Measurements from ENCODE around the gene TOM1L2.
"Not testable (repeated sequence)": the region's sequence is repeated elsewhere in the genome, so short reads cannot be mapped to it uniquely, and the experiment has no call there.

Gene TOM1L2

GRCh38 chr17:17942846-17943245 is 29.4 kb downstream of the TOM1L2 start:
- no peak for DNase-seq

DNA sequence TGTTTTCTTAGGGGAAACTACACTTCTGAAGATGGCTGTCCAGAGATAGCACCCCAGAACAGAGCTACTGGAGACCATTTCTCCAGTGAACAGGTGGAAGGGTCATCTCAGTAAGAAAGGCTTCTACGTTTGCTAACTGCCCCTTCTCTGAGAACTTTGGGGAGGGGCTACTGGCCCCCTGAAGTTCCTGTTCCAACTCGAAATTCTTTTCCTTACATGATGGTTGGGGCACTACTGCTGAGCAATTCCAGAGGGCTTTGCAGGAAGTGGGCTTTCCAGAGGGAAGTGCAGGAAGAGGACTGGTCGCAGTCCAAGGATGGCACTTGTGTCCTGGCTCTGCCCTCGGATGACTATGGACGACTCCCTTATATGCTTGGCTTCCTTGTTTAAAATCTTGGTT is 31.2 kb downstream of the TOM1L2 start:
- DNase-seq: no peak

DNA sequence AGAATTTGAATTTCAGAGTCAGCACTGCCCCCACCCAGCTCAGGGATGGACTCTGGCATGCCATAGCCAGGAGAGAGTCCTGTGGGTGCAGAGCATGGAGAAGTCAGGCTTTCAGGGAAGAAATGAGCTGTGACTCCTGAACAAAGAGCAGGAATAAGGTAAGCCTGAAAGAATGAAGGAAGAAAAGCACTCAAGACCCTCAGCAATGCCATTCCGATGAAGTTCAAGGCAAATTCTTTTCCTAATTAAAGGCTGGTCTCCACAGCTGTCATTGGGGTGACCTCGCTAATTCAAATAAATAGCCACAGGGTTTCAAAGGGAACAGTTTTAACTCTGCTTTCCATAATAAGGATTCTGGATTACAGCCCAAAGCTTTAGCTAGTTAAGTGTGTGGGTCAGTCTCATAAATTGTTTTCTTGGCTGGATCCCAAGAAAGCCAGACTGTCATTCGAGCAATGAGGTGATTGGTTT is 31.7 kb downstream of the TOM1L2 start:
- DNase-seq: no peak

GRCh38 chr17:17939941-17940340 is 32.3 kb downstream of the TOM1L2 start:
- not testable (repeated sequence) for DNase-seq

GRCh38 chr17:17938388-17939107 is 33.7 kb downstream of the TOM1L2 start:
- no peak for DNase-seq

GRCh38 chr17:17937958-17938357 is 34.2 kb downstream of the TOM1L2 start:
- no peak for DNase-seq

DNA sequence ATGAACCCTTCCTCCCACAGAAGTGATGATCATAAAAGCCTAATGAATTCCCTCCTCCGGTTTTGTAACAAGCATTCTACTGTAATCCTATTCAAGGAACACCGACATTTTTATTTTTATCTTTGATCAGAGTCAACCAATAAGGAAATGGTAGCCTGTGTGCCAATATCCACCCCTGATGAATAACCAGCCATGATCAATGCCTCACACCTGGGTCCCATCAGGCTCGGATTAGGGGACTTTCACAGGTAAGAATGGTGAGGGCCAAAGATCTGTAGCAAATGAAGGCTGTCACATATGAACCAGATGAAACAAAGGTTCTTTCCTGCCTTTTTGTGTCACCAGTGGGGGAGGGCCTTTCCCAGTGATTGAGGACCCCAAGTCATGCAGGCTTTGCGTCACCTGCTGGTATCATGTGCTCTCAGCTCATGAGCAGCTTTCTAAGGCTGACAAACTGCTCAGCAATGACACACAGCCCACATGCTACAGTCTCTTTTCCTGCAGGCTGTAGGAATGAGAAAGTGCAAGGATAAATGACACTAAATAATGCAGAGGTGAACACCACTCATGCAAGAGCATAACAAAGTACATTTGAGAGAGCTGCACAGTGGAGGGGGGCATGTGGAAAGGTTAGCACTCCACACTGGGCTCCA is 34.9 kb downstream of the TOM1L2 start:
- DNase-seq: no peak

GRCh38 chr17:17935321-17936271 is 36.6 kb downstream of the TOM1L2 start:
- DNase-seq: no peak

GRCh38 chr17:17934806-17935205 is 37.4 kb downstream of the TOM1L2 start:
- no peak for DNase-seq

GRCh38 chr17:17934214-17934613 is 38.0 kb downstream of the TOM1L2 start:
- no peak for DNase-seq

DNA sequence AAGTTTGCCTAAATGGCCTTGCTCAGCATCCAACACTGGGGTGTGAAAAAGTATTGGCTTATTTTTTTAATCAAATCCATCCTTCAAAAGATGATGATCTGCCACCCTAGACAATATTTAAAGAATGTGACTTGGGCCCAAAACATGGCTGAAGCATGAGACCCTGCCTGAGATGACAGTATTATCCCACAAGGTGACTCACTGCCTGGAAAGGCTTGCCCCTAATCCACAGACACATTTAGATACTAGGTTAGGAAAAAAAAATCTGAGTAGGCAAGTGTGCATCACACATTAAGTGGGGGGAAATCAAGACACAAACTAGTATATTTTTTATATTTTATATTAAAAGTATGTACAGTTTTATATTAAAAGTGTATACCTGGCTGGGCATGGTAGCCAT is 38.4 kb downstream of the TOM1L2 start:
- no peak for DNase-seq

DNA sequence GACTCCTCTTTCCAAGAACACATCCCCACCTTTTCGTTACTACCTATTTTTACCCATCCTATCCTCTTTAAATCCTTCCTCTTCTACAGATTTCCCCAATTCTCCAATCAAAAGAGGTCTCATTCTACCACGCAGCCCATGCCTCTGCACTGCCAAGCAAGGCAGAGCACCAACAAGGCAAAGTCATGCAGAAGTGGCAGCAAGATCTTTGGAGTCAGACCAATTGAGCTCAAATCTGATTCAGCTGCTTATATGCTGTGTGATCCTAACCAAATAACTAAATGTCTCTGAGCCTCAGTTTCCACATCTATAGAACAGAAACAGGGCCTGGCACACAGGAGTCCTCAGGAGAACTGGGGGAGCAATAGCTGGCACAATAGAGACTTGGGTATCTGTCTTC is 41.0 kb downstream of the TOM1L2 start:
- no peak for DNase-seq

DNA sequence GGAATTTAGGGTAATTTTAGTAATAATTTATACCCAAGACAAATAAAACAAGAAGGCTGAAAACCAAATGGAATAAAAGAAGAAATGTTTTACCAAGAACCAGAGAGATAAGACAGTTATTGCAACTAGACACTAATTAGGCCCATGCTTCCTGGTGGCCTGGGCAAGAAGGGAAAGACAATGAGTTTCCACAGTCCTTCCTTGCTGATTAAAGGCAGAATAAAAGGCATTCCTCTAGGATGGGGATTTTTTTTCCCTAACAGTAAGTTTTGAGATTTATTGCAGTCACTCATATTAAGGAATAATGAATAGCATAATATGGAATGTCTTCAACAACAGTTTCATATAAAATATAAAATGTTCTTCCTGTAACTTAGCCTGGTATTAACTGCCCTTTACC is 41.5 kb downstream of the TOM1L2 start:
- no peak for DNase-seq

DNA sequence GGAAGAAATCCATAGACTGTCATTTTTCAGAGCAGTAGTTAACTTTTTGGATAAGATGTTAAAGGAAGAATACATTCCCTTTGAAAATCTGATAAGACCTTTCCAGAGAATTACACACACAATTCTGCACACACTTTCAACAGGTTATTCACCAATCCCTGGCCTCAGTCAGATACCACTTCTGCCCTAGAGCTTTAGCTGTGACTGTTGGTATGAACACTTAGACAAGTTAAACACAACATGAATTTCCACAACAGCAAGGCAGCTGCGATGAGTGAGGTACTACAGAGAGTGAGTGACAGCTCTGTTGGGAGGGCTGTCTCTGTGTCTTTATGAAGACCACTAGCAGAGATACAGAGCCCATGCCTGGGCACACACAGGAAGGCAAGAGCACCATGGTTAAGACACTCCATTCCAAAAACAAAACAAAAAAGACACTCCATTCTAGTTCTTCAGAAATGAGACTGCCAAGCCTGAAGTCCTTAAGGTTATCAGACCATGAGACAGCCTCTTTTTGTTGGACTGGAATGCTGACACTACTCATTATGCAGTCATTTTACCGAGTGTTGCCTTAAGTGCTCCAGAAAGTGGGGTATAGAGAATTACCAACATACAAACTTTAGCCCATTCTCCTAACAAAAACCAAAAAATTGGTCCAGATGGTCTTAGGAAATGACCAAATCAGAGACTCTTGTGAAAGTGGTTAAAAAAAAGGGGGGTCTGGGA is 42.4 kb downstream of the TOM1L2 start:
- DNase-seq: no peak

- no peak for DNase-seq
Measured at GRCh38 chr17:17928398-17929287, 43.6 kb downstream of the TOM1L2 start.

DNA sequence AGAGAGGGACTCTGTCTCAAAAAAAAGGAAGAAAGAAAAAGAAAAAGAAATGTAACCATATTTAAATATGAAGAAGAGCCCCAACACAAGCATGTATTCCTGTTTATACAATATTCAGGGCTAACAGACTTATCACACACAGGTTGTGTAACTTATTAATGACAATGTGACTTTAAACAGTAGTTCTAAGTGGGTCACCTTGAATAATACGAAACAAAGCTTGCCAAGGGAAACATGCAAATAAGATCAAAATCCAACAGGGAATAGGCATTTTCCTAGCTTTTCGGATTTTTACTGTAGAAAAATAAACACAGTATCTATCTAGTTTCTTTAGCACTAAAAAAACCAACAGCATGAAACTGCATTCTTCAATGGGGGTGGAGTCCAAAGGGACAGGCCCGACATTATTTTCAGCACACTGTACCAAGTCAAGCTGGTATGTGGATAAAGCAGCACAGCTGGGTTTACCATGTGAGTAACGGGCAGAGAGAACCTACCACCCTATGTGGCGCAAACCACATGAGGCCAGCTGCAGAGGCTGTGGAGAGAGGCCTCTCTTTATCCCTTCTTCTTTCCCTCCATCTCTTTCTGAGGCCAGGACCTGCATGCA is 45.3 kb downstream of the TOM1L2 start:
- no peak for DNase-seq

DNA sequence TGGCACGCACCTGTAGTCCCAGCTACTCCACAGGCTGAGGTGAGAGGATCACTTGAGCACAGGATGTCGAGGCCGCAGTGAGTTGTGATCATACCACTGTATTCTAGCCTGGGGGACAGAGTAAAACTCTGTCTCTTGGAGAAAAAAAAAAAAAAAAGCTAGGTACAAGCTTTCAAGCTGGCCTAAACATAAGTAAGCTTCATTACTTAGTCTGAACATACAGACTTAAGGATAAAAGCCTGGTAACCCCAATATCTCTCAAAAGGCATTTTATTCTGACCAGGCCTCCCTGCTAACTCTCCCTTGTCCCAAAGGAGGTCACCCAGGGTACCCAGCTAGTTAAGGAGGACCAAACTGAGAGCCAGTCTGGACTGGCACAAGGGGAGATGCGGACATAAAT is 46.2 kb downstream of the TOM1L2 start:
- DNase-seq: no peak

DNA sequence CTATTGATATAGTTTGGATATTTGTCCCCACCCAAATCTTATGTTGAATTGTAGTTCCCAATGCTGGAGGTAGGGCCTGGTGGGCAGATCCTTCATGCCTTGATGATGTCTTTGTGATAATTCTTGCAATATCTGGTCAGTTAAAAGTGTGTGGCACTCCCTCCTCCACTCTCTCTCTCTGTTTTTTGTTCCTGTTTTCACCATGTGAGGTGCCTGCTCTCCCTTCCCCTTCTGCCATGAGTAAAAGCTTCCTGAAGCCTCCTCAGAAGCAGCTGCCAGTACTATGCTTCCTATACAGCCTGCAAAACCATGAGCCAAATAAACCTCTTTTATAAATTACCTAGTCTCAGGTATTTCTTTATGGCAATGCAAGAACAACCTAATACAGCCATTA is 47.3 kb downstream of the TOM1L2 start:
- no peak for DNase-seq

- no peak for DNase-seq
Measured at GRCh38 chr17:17924131-17924856, 47.9 kb downstream of the TOM1L2 start.

GRCh38 chr17:17922070-17922614 is 50.1 kb downstream of the TOM1L2 start:
- DNase-seq: no peak

All from GOT3 (cell line).